GDM1 (cell line): Measurements from ENCODE around the gene DENND2A.
"Not testable (repeated sequence)": the region's sequence is repeated elsewhere in the genome, so short reads cannot be mapped to it uniquely, and the experiment has no call there.

Source experiments
- DNase-seq: peaks from one replicate; lab custom pipeline; 2025; lab: John Stamatoyannopoulos, UW

The DENND2A gene

GRCh38 chr7:140640727-140641523 is at the start of gene DENND2A:
Gene DENND2A (minus strand): TSS chr7:140640813. CDS start chr7:140602397, 38,416 bp downstream.
- no peak for DNase-seq

- DNase-seq, result no peak
These were observed 48.9 kb upstream of the DENND2A start for GRCh38 chr7:140689199-140690152.

GRCh38 chr7:140688341-140688740 is 47.7 kb upstream of the DENND2A start:
- DNase-seq, result no peak

GRCh38 chr7:140686921-140687320 is 46.3 kb upstream of the DENND2A start:
- no peak for DNase-seq

- no peak for DNase-seq
These were observed 44.9 kb upstream of the DENND2A start for GRCh38 chr7:140685407-140686087.

GRCh38 chr7:140684066-140684950 is 43.7 kb upstream of the DENND2A start:
- DNase-seq, result no peak

GRCh38 chr7:140683657-140684056 is 43.0 kb upstream of the DENND2A start:
- no peak for DNase-seq

- DNase-seq, result no peak
These were observed 41.2 kb upstream of the DENND2A start for GRCh38 chr7:140681766-140682165.

GRCh38 chr7:140680886-140681285 is 40.3 kb upstream of the DENND2A start:
- no peak for DNase-seq

GRCh38 chr7:140679186-140679585 is 38.6 kb upstream of the DENND2A start:
- no peak for DNase-seq

- DNase-seq, result no peak
These were observed 38.2 kb upstream of the DENND2A start for GRCh38 chr7:140678816-140679130.

GRCh38 chr7:140678081-140678815 is 37.6 kb upstream of the DENND2A start:
- DNase-seq, result no peak

GRCh38 chr7:140677496-140677895 is 36.9 kb upstream of the DENND2A start:
- DNase-seq, result no peak

- DNase-seq, result not testable (repeated sequence)
These were observed 36.3 kb upstream of the DENND2A start for GRCh38 chr7:140676956-140677355.

GRCh38 chr7:140676306-140676705 is 35.7 kb upstream of the DENND2A start:
- no peak for DNase-seq

GRCh38 chr7:140675726-140676125 is 35.1 kb upstream of the DENND2A start:
- no peak for DNase-seq

- peak; percentile 42 for DNase-seq
These were observed 34.5 kb upstream of the DENND2A start for GRCh38 chr7:140674899-140675701.

GRCh38 chr7:140674356-140674800 is 33.8 kb upstream of the DENND2A start:
- no peak for DNase-seq

GRCh38 chr7:140673774-140674155 is 33.2 kb upstream of the DENND2A start:
- no peak for DNase-seq
